K562 (cell line): Measurements from ENCODE around the gene C17orf113. TPM values are rescaled to one million over a fixed set of nuclear protein-coding genes. Genes with fewer than 3 reads are reported as not detected.

Experiments used
- ATF3 ChIP-seq, 2 experiments: fragments of 450-650 bp in 1 of 2; sonication (generic) in 1 of 2; formaldehyde crosslinking in 1 of 2; IDR thresholded peaks in 1 of 2; conservative IDR thresholded peaks in 1 of 2; 2 replicates each; pipeline versions ENCODE4 v1.6.1 to v1.8.1; 2016 to 2023; ENCODE audit warnings: mild to moderate bottlenecking in 2 of 2, moderate library complexity in 2 of 2, inconsistent platforms in 1 of 2, missing genetic modification reagents in 1 of 2
- CC2D1A ChIP-seq: fragments of 450-650 bp; IDR thresholded peaks from 2 replicates; pipeline ENCODE4 v1.6.1; 2017; ENCODE audit warnings: mild to moderate bottlenecking
- ETS2 ChIP-seq: IDR thresholded peaks from 2 replicates; pipeline ENCODE4 v1.6.1; 2016; ENCODE audit warnings: borderline replicate concordance, missing genetic modification characterization, mild to moderate bottlenecking, moderate library complexity, missing compliant biosample characterization; ENCODE audit not compliant: poor library complexity, severe bottlenecking
- FOXJ2 ChIP-seq: fragments of 200-800 bp; sonication (Bioruptor generic); IDR thresholded peaks from 2 replicates; pipeline ENCODE4 v1.6.1; 2016; ENCODE audit warnings: missing genetic modification characterization, missing compliant biosample characterization
- GMEB1 ChIP-seq: fragments of 250-450 bp; sonication (Bioruptor Pico); IDR thresholded peaks from 2 replicates; pipeline ENCODE4 v1.4.0; 2020; ENCODE audit warnings: mild to moderate bottlenecking
- HNRNPUL1 ChIP-seq: fragments of 200-400 bp; formaldehyde crosslinking; IDR thresholded peaks from 2 replicates; pipeline ENCODE4 v1.6.1; 2017; ENCODE audit warnings: low read length
- MEIS2 ChIP-seq: fragments of 450-650 bp; IDR thresholded peaks from 2 replicates; pipeline ENCODE4 v1.6.1; 2014; ENCODE audit warnings: mild to moderate bottlenecking; ENCODE audit not compliant: partially characterized antibody
- MLLT1 ChIP-seq, 2 experiments: fragments of 450-650 bp; IDR thresholded peaks; 2 replicates each; pipeline ENCODE4 v1.6.1; 2016
- PHB2 ChIP-seq: fragments of 450-650 bp; IDR thresholded peaks from 2 replicates; pipeline ENCODE4 v1.6.1; 2017; ENCODE audit warnings: low read depth
- PHF21A ChIP-seq: fragments of 450-650 bp; IDR thresholded peaks from 2 replicates; pipeline ENCODE4 v1.6.1; 2017; ENCODE audit warnings: low read depth, borderline replicate concordance
- RBM34 ChIP-seq: fragments of 200-400 bp; formaldehyde crosslinking; IDR thresholded peaks from 2 replicates; pipeline ENCODE4 v1.6.1; 2018; ENCODE audit warnings: low read length, borderline replicate concordance; ENCODE audit not compliant: insufficient read depth
- TEAD4 ChIP-seq, 2 experiments: sonication (generic) in 1 of 2; formaldehyde crosslinking in 1 of 2; IDR thresholded peaks; 2 replicates each; pipeline versions ENCODE4 v1.6.1 to v1.8.0; 2012 to 2022; ENCODE audit warnings: borderline replicate concordance in 1 of 2, inconsistent platforms in 1 of 2, low read length in 1 of 2, mild to moderate bottlenecking in 1 of 2, missing genetic modification reagents in 1 of 2
- U2AF1 ChIP-seq: fragments of 200-400 bp; formaldehyde crosslinking; optimal IDR thresholded peaks from 2 replicates; pipeline ENCODE3; 2017; ENCODE audit warnings: mild to moderate bottlenecking, low read depth, low read length, moderate library complexity
- ZBTB5 ChIP-seq: fragments of 450-650 bp; IDR thresholded peaks from 2 replicates; pipeline ENCODE4 v1.6.1; 2017; ENCODE audit warnings: antibody characterized with exemption
- ZBTB8A ChIP-seq: fragments of 450-650 bp; IDR thresholded peaks from 2 replicates; pipeline ENCODE4 v1.6.1; 2018; ENCODE audit warnings: mild to moderate bottlenecking, moderate library complexity; ENCODE audit not compliant: partially characterized antibody
- ZNF197 ChIP-seq: fragments of 200-800 bp; sonication (Bioruptor generic); IDR thresholded peaks from 2 replicates; pipeline ENCODE4 v1.6.1; 2016; ENCODE audit warnings: low read depth, missing genetic modification characterization, missing compliant biosample characterization
- ZNF431 ChIP-seq: sonication (generic); formaldehyde crosslinking; IDR thresholded peaks from 2 replicates; pipeline ENCODE4 v1.8.0; 2022; ENCODE audit warnings: mild to moderate bottlenecking, missing genetic modification reagents
- ZZZ3 ChIP-seq: fragments of 450-650 bp; IDR thresholded peaks from 2 replicates; pipeline ENCODE4 v1.6.1; 2016; ENCODE audit warnings: antibody characterized with exemption, mild to moderate bottlenecking, moderate library complexity
- polyA plus RNA-seq, 8 experiments: library from polyadenylated mRNA; depleted of rRNA in 4 of 8; stranded (reverse) in 5 of 8; unstranded in 3 of 8; fragments of >200 nt; fragmentation: Nextera tagmentation in 2 of 8; fragmentation: Illumina TruSeq in 1 of 8; extraction: Ambion mirVana in 2 of 8; extraction: Trizol in 1 of 8; gene quantifications; 2 replicates each; pipeline versions ENCODE4 v1.2.1 to v1.2.3, GENCODE V29; 2011 to 2014; ENCODE audit warnings: inconsistent platforms in 1 of 8, missing spikeins in 1 of 8
- total RNA-seq, 7 experiments: library from RNA; depleted of rRNA in 6 of 7; stranded (reverse); fragments of >200 nt in 6 of 7; fragmentation: Illumina TruSeq in 2 of 7; extraction: Trizol in 2 of 7; gene quantifications; 2 replicates each; pipeline versions ENCODE4 v1.2.1 to v1.2.3, GENCODE V29; 2011 to 2021; ENCODE audit warnings: low replicate concordance in 1 of 7

The C17orf113 gene
- total and polyA plus RNA-seq, 9 of the 15 experiments (the other 6 are each of a cell fraction or from before 2014, with no cell fraction given) = 0.10 to 1.2 (median 0.31) TPM

- TF ChIP-seq U2AF1 (no peak), PHF21A (no peak), MEIS2 (no peak), MLLT1 (IDR thresholded peaks at IDR 0.05) (peak; percentile 11 to 74; a peak in 2 of 4 replicates), ZNF197 (peak; percentile 74; the same call in 1 of the 2 replicates), PHB2 (peak; percentile 16; the same call in 1 of the 2 replicates), ZBTB8A (no peak), GMEB1 (CRISPR knock-in tag) (peak; percentile 56; the same call in 1 of the 2 replicates), RBM34 (no peak), ZZZ3 (peak; percentile 86), ZBTB5 (no peak), ETS2 (tag) (no peak), CC2D1A (no peak), ATF3 (IDR thresholded peaks at IDR 0.05) (no peak), ATF3 (CRISPR knock-in tag; conservative IDR thresholded peaks at IDR 0.05) (0 out of 2 replicates have a peak, but pooled peaks have one; percentile 15), TEAD4 (IDR thresholded peaks at IDR 0.05; ENCODE audit: low read length) (peak; percentile 58), TEAD4 (CRISPR knock-in tag; IDR thresholded peaks at IDR 0.05; ENCODE audit: borderline replicate concordance) (no peak), ZNF431 (CRISPR knock-in tag) (no peak), HNRNPUL1 (no peak), FOXJ2 (tag) (no peak)
Observed at GRCh38 chr17:42016941-42017865, 33.2 kb downstream of the C17orf113 start, which contains the start of gene DNAJC7 (continued).
